HG02610 (cell line): Measurements from ENCODE around the gene NGEF.
"Not testable (repeated sequence)": the region's sequence is repeated elsewhere in the genome, so short reads cannot be mapped to it uniquely, and the experiment has no call there.

Experiments used
- ATAC-seq: cut with Tn5 transposase; IDR thresholded peaks from one replicate; pipeline ENCODE4 v1.9.1; 2021; ENCODE audit warnings: mild to moderate bottlenecking, moderate library complexity; ENCODE audit not compliant: unreplicated experiment

Gene NGEF

GRCh38 chr2:233023007-233023760 is 10.1 kb upstream of the NGEF start:
- no peak for ATAC-seq

GRCh38 chr2:233022561-233022960 is 9.5 kb upstream of the NGEF start:
- no peak for ATAC-seq

GRCh38 chr2:233021771-233022170 is 8.7 kb upstream of the NGEF start:
- ATAC-seq: no peak

- no peak for ATAC-seq
Measured at GRCh38 chr2:233020454-233020853, 7.4 kb upstream of the NGEF start.

GRCh38 chr2:233019610-233020009 is 6.6 kb upstream of the NGEF start:
- not testable (repeated sequence) for ATAC-seq

- ATAC-seq: no peak
Measured at GRCh38 chr2:233017947-233018346, 4.9 kb upstream of the NGEF start.

GRCh38 chr2:233015019-233015645 is 2.1 kb upstream of the NGEF start:
- no peak for ATAC-seq

GRCh38 chr2:233013650-233014049 is 594 bp upstream of the NGEF start:
- ATAC-seq: no peak

GRCh38 chr2:233012301-233012971 is 620 bp downstream of the NGEF start:
- ATAC-seq: no peak

GRCh38 chr2:233011702-233012131 is 1.3 kb downstream of the NGEF start:
- no peak for ATAC-seq

- no peak for ATAC-seq
Measured at GRCh38 chr2:233011268-233011650, 1.8 kb downstream of the NGEF start.

GRCh38 chr2:233010569-233011267 is 2.3 kb downstream of the NGEF start:
- no peak for ATAC-seq

- no peak for ATAC-seq
Measured at GRCh38 chr2:233009661-233010060, 3.4 kb downstream of the NGEF start.

GRCh38 chr2:233007739-233008138 is 5.3 kb downstream of the NGEF start:
- no peak for ATAC-seq

- no peak for ATAC-seq
Measured at GRCh38 chr2:233007270-233007669, 5.8 kb downstream of the NGEF start.

- ATAC-seq: no peak
Measured at GRCh38 chr2:233006648-233007047, 6.4 kb downstream of the NGEF start.

GRCh38 chr2:233005096-233005495 is 8.0 kb downstream of the NGEF start:
- ATAC-seq: no peak

- no peak for ATAC-seq
Measured at GRCh38 chr2:233003658-233004555, 9.1 kb downstream of the NGEF start.

GRCh38 chr2:233002829-233003657 is 10.0 kb downstream of the NGEF start:
- ATAC-seq: no peak
